H9 (cell line): ENCODE results near the gene TUFT1. TPM values are rescaled to one million over a fixed set of nuclear protein-coding genes. Genes with fewer than 3 reads are reported as not detected.

Experiments used
- DNase-seq: peaks from one replicate; pipeline ENCODE4 v3.0.0-alpha.2; 2017
- H2AFZ ChIP-seq: one replicate; pipeline ENCODE4 v1.6.1; 2013; ENCODE audit warnings: mild to moderate bottlenecking, low read length, control low read depth, moderate library complexity
- H2AK5ac ChIP-seq: 2 replicates; pipeline ENCODE4 v1.6.1; 2013; ENCODE audit warnings: low read length, control low read depth, mixed read lengths; ENCODE audit not compliant: insufficient read length
- H2BK120ac ChIP-seq: one replicate; pipeline ENCODE4 v1.6.1; 2013; ENCODE audit warnings: low read depth, mild to moderate bottlenecking, low read length, control low read depth, inconsistent platforms; ENCODE audit not compliant: poor library complexity, severe bottlenecking
- H2BK12ac ChIP-seq: 2 replicates; pipeline ENCODE4 v1.6.1; 2013; ENCODE audit warnings: low read length, control low read depth, mixed read lengths, low read depth; ENCODE audit not compliant: insufficient read length
- H2BK15ac ChIP-seq: 2 replicates; pipeline ENCODE4 v1.6.1; 2013; ENCODE audit warnings: low read depth, low read length, control low read depth
- H2BK20ac ChIP-seq: one replicate; pipeline ENCODE4 v1.6.1; 2013; ENCODE audit warnings: low read depth, mild to moderate bottlenecking, low read length, control low read depth, inconsistent platforms; ENCODE audit not compliant: poor library complexity, severe bottlenecking
- H2BK5ac ChIP-seq: 2 replicates; pipeline ENCODE4 v1.6.1; 2013; ENCODE audit warnings: low read length, control low read depth, mixed read lengths; ENCODE audit not compliant: insufficient read length
- H3K14ac ChIP-seq: 2 replicates; pipeline ENCODE4 v1.6.1; 2013; ENCODE audit warnings: low read length, control low read depth; ENCODE audit not compliant: insufficient read depth
- H3K18ac ChIP-seq: 2 replicates; pipeline ENCODE4 v1.6.1; 2013; ENCODE audit warnings: low read depth, mild to moderate bottlenecking, mixed read lengths, low read length, control low read depth; ENCODE audit not compliant: insufficient read length
- H3K23ac ChIP-seq: 2 replicates; pipeline ENCODE4 v1.6.1; 2013; ENCODE audit warnings: low read length, control low read depth, mixed read lengths, low read depth; ENCODE audit not compliant: insufficient read length
- H3K23me2 ChIP-seq: 2 replicates; pipeline ENCODE4 v1.6.1; 2013; ENCODE audit warnings: low read depth, mild to moderate bottlenecking, mixed read lengths, low read length, control low read depth; ENCODE audit not compliant: insufficient read length, poor library complexity, severe bottlenecking
- H3K27ac ChIP-seq: 2 replicates; pipeline ENCODE4 v1.5.1; 2013; ENCODE audit warnings: low read length, control low read depth, mixed read lengths, low read depth; ENCODE audit not compliant: insufficient read length
- H3K27me3 ChIP-seq: 2 replicates; pipeline ENCODE4 v1.6.1; 2013; ENCODE audit warnings: low read length, control low read depth, inconsistent platforms; ENCODE audit not compliant: insufficient read depth
- H3K4ac ChIP-seq: 2 replicates; pipeline ENCODE4 v1.6.1; 2013; ENCODE audit warnings: low read depth, mild to moderate bottlenecking, control low read depth, inconsistent platforms, low read length, moderate library complexity
- H3K4me1 ChIP-seq: 2 replicates; pipeline ENCODE4 v1.6.1; 2013; ENCODE audit warnings: low read length, control low read depth, inconsistent platforms; ENCODE audit not compliant: insufficient read depth
- H3K4me2 ChIP-seq: 2 replicates; pipeline ENCODE4 v1.6.1; 2013; ENCODE audit warnings: low read length, control low read depth, mixed read lengths; ENCODE audit not compliant: insufficient read length, insufficient read depth
- H3K56ac ChIP-seq: 2 replicates; pipeline ENCODE4 v1.6.1; 2013; ENCODE audit warnings: low read depth, mild to moderate bottlenecking, mixed read lengths, low read length, control low read depth; ENCODE audit not compliant: insufficient read length
- H3K79me1 ChIP-seq: 2 replicates; pipeline ENCODE4 v1.6.1; 2013; ENCODE audit warnings: low read depth, mild to moderate bottlenecking, moderate library complexity, low read length, control low read depth, inconsistent platforms; ENCODE audit not compliant: insufficient read depth, poor library complexity, severe bottlenecking
- H3K79me2 ChIP-seq: 2 replicates; pipeline ENCODE4 v1.6.1; 2013; ENCODE audit warnings: low read length, control low read depth, inconsistent platforms; ENCODE audit not compliant: insufficient read depth
- H3K9ac ChIP-seq: 2 replicates; pipeline ENCODE4 v1.6.1; 2013; ENCODE audit warnings: low read length, control low read depth, mixed read lengths; ENCODE audit not compliant: insufficient read length; ENCODE audit errors: extremely low read depth
- H3K9me3 ChIP-seq: one replicate; pipeline ENCODE4 v1.6.1; 2013; ENCODE audit warnings: low read depth, low read length, inconsistent platforms; ENCODE audit not compliant: control insufficient read depth
- H3T11ph ChIP-seq: one replicate; pipeline ENCODE4 v1.6.1; 2013; ENCODE audit warnings: mild to moderate bottlenecking, low read length, control low read depth, inconsistent platforms
- H4K20me1 ChIP-seq: one replicate; pipeline ENCODE4 v1.6.1; 2013; ENCODE audit not compliant: control insufficient read depth, insufficient read length, insufficient read depth
- H4K5ac ChIP-seq: 2 replicates; pipeline ENCODE4 v1.6.1; 2013; ENCODE audit warnings: low read depth, mild to moderate bottlenecking, mixed read lengths, low read length, control low read depth; ENCODE audit not compliant: insufficient read length
- H4K8ac ChIP-seq: replicated peaks from 2 replicates; pipeline ENCODE4 v1.6.1; 2013; ENCODE audit warnings: low read length, control low read depth, mixed read lengths, low read depth; ENCODE audit not compliant: insufficient read length
- H4K91ac ChIP-seq: 2 replicates; pipeline ENCODE4 v1.6.1; 2013; ENCODE audit warnings: low read depth, mild to moderate bottlenecking, moderate library complexity, mixed read lengths, low read length, control low read depth; ENCODE audit not compliant: insufficient read length
- H3K27ac Mint-ChIP-seq, 3 experiments: 2 replicates in 2 of 3; 3 replicates in 1 of 3; pipeline ENCODE4 v1.8.0; 2020 to 2021; ENCODE audit warnings: mixed read lengths in 3 of 3, mild to moderate bottlenecking in 1 of 3, moderate library complexity in 1 of 3
- H3K27me3 Mint-ChIP-seq: 2 replicates; pipeline ENCODE4 v1.8.0; 2021; ENCODE audit warnings: low read depth, mild to moderate bottlenecking, moderate library complexity, mixed read lengths
- H3K36me3 Mint-ChIP-seq, 3 experiments: 2 replicates in 2 of 3; 3 replicates in 1 of 3; pipeline ENCODE4 v1.8.0; 2020 to 2021; ENCODE audit warnings: low read depth in 3 of 3, mixed read lengths in 3 of 3; ENCODE audit not compliant: insufficient read depth in 1 of 3
- H3K4me1 Mint-ChIP-seq, 2 experiments: 2 replicates each; pipeline ENCODE4 v1.8.0; 2020; ENCODE audit warnings: mixed read lengths in 2 of 2
- H3K4me3 Mint-ChIP-seq, 2 experiments: 2 replicates in 1 of 2; 3 replicates in 1 of 2; pipeline ENCODE4 v1.8.0; 2020 to 2021; ENCODE audit warnings: mild to moderate bottlenecking in 2 of 2, mixed read lengths in 2 of 2, moderate library complexity in 1 of 2
- H3K9me3 Mint-ChIP-seq, 2 experiments: 2 replicates in 1 of 2; 3 replicates in 1 of 2; pipeline ENCODE4 v1.8.0; 2020; ENCODE audit warnings: mild to moderate bottlenecking in 2 of 2, mixed read lengths in 2 of 2, moderate library complexity in 1 of 2
- WGBS: extraction: QIAGEN DNeasy Blood & Tissue Kit; methylation state at CpG from one replicate; pipeline ENCODE4 v1.1.7; 2013; ENCODE audit warnings: missing lambda C conversion rate, low lambda C conversion rate, mixed read lengths; ENCODE audit not compliant: insufficient read length; ENCODE audit errors: extremely low coverage; 5-methylcytosine and 5-hydroxymethylcytosine counted together
- total RNA-seq: library from RNA; stranded (reverse); gene quantifications from 2 replicates; pipeline ENCODE4 v1.2.1, GENCODE V29; 2021
- TF ChIP-seq, protein P1 (sequence below): fragments of 200-600 bp; sonication (generic); conservative IDR thresholded peaks from 3 replicates; pipeline ENCODE4 v1.8.0; 2021; ENCODE audit warnings: antibody characterized with exemption, mild to moderate bottlenecking

TUFT1 gene
- total RNA-seq, 1 experiment from 2014 or later, result 6.2 TPM

DNA sequence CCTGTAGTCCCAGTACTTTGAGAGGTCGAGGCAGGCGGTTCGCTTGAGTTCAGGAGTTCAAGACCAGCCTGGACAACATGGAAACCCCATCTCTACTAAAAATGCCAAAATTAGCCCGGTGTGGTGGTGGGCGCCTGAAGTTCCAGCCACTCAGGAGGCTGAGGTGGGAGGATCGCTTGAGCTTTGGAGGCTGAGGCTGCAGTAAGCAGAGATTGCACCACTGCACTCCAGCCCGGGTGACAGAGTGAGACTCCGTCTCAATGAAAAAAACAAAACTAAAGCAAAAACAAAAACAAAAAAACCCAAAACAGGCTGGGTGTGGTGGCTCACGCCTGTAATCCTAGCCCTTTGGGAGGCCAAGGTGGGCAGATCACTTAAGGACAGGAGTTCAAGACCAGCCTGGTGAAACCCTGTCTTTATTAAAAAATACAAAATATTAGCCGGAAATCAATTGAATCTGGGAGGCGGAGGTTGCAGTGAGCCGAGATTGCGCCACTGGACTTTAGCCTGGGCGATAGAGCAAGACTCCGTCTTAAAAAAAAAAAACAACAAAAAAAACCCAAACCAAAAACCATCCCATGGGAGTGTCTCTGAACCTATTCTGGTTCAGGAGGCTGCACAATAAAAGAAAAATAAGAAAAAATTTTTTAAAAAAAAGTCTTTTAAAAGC, 30.6 kb upstream of the TUFT1 start:
- H2BK15ac ChIP-seq, result no peak overlapping the region
- H3K4me2 ChIP-seq, result peak overlapping the region; percentile 87
- H3K27me3 ChIP-seq, result no peaks in the 10 kb centered on the region
- H4K5ac ChIP-seq, result no peak overlapping the region
- no peak overlapping the region for H2BK12ac ChIP-seq
- no peaks in the 10 kb centered on the region; the same call in 1 of the 2 replicates for H3K27me3 Mint-ChIP-seq
- DNase-seq, result no peak
- H2BK120ac ChIP-seq, result no peak overlapping the region
- H2BK20ac ChIP-seq, result no peak overlapping the region
- H3K14ac ChIP-seq, result no peak overlapping the region
- H3K4me3 Mint-ChIP-seq, result peak overlapping the region; percentile 55 to 89; a peak in 3 of 5 replicates
- no peak overlapping the region for H2AK5ac ChIP-seq
- H2AFZ ChIP-seq, result no peak overlapping the region
- H3K79me1 ChIP-seq, result no peaks in the 10 kb centered on the region
- peak overlapping the region in 2 of 3 experiments; percentile 16 to 98; a peak in 1 of 7 replicates for H3K27ac Mint-ChIP-seq
- H3K27ac ChIP-seq, result no peak overlapping the region
- peaks cover 15% of the 10 kb centered on the region; the same call in 1 of the 2 replicates for H3K4me1 ChIP-seq
- no peak overlapping the region for H3K18ac ChIP-seq
- whole genome bisulfite sequencing, result no CpG with 5 or more reads among the region's 15 CpGs
- no peak overlapping the region for H4K8ac ChIP-seq
- peaks cover 34 to 35% of the 10 kb centered on the region in 2 experiments for H3K4me1 Mint-ChIP-seq
- H3K9ac ChIP-seq, result no peak overlapping the region
- H3K36me3 Mint-ChIP-seq, result no peaks in the 10 kb centered on the region; a peak in 2 of 7 replicates
- no peak overlapping the region for H2BK5ac ChIP-seq
- H3K9me3 Mint-ChIP-seq, result no peaks in the 10 kb centered on the region
- H3T11ph ChIP-seq, result no peak overlapping the region
- H4K20me1 ChIP-seq, result no peaks in the 10 kb centered on the region
- no peaks in the 10 kb centered on the region for H3K9me3 ChIP-seq
- no peak overlapping the region for H4K91ac ChIP-seq
- H3K56ac ChIP-seq, result no peak overlapping the region
- no peak overlapping the region for H3K4ac ChIP-seq
- TF ChIP-seq, protein P1, sequence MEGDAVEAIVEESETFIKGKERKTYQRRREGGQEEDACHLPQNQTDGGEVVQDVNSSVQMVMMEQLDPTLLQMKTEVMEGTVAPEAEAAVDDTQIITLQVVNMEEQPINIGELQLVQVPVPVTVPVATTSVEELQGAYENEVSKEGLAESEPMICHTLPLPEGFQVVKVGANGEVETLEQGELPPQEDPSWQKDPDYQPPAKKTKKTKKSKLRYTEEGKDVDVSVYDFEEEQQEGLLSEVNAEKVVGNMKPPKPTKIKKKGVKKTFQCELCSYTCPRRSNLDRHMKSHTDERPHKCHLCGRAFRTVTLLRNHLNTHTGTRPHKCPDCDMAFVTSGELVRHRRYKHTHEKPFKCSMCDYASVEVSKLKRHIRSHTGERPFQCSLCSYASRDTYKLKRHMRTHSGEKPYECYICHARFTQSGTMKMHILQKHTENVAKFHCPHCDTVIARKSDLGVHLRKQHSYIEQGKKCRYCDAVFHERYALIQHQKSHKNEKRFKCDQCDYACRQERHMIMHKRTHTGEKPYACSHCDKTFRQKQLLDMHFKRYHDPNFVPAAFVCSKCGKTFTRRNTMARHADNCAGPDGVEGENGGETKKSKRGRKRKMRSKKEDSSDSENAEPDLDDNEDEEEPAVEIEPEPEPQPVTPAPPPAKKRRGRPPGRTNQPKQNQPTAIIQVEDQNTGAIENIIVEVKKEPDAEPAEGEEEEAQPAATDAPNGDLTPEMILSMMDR, result no peak
- peaks cover 21% of the 10 kb centered on the region for H3K23me2 ChIP-seq
- H3K79me2 ChIP-seq, result no peaks in the 10 kb centered on the region
- no peak overlapping the region for H3K23ac ChIP-seq
